H1 (cell line): ENCODE measurements around the gene LRRC3C. TPM values are rescaled to one million over a fixed set of nuclear protein-coding genes. Genes with fewer than 3 reads are reported as not detected.

Experiments used
- BCL11A ChIP-seq, 2 experiments: IDR thresholded peaks; one replicate each; pipeline ENCODE4 v1.6.1; 2011; ENCODE audit warnings: low read depth in 2 of 2, low read length in 2 of 2, mild to moderate bottlenecking in 2 of 2
- CBX5 ChIP-seq: fragments of 300-800, 300-1000 bp; sonication (generic); IDR thresholded peaks from 2 replicates; pipeline ENCODE4 v1.7.1; 2016; ENCODE audit warnings: antibody characterized with exemption, low read length, low read depth
- CHD7 ChIP-seq: fragments of 300-600 bp; sonication (generic); IDR thresholded peaks from 2 replicates; pipeline ENCODE4 v1.7.1; 2012; ENCODE audit warnings: low read length, moderate library complexity, mild to moderate bottlenecking, inconsistent platforms; ENCODE audit not compliant: insufficient replicate concordance
- EGR1 ChIP-seq: IDR thresholded peaks from 2 replicates; pipeline ENCODE4 v1.6.1; 2011; ENCODE audit warnings: low read depth, low read length, borderline replicate concordance
- KDM1A ChIP-seq: fragments of 200-600, 300-600 bp; sonication (generic); IDR thresholded peaks from 2 replicates; pipeline ENCODE4 v1.7.1; 2016; ENCODE audit warnings: mild to moderate bottlenecking, low read length, borderline replicate concordance
- RAD21 ChIP-seq, 2 experiments: IDR thresholded peaks in 1 of 2; conservative IDR thresholded peaks in 1 of 2; 2 replicates each; pipeline ENCODE4 v1.6.1; 2011; ENCODE audit warnings: low read depth in 2 of 2, low read length in 2 of 2, improper control_type of control experiment in 1 of 2, inconsistent platforms in 1 of 2, mild to moderate bottlenecking in 1 of 2, moderate library complexity in 1 of 2
- RFX5 ChIP-seq: IDR thresholded peaks from 2 replicates; pipeline ENCODE4 v1.6.1; 2011; ENCODE audit warnings: low read depth, low read length, improper control_type of control experiment, borderline replicate concordance
- SAP30 ChIP-seq: fragments of 300-600 bp; sonication (generic); IDR thresholded peaks from 2 replicates; pipeline ENCODE4 v1.7.1; 2012; ENCODE audit warnings: low read length, moderate library complexity, mild to moderate bottlenecking, inconsistent platforms; ENCODE audit not compliant: insufficient read depth, insufficient replicate concordance
- SIRT6 ChIP-seq: IDR thresholded peaks from one replicate; pipeline ENCODE4 v1.7.1; 2012; ENCODE audit warnings: low read length, inconsistent platforms
- SP2 ChIP-seq: IDR thresholded peaks from 2 replicates; pipeline ENCODE4 v1.6.1; 2012; ENCODE audit warnings: mild to moderate bottlenecking, low read length, inconsistent platforms
- SRF ChIP-seq: IDR thresholded peaks from 2 replicates; pipeline ENCODE4 v1.6.1; 2011; ENCODE audit warnings: mild to moderate bottlenecking, low read depth, low read length, moderate library complexity
- TBP ChIP-seq: IDR thresholded peaks from 2 replicates; pipeline ENCODE4 v1.6.1; 2011; ENCODE audit warnings: low read depth, low read length, improper control_type of control experiment
- polyA plus RNA-seq, 7 experiments: library from polyadenylated mRNA; depleted of rRNA in 3 of 7; stranded (reverse) in 5 of 7; unstranded in 2 of 7; fragments of >200 nt in 5 of 7; fragments of 200-250 nt in 2 of 7; gene quantifications; 1 replicate in 5 of 7; 2 replicates in 1 of 7; 4 replicates in 1 of 7; pipeline versions ENCODE4 v1.2.1 to v1.2.3, GENCODE V29; 2011 to 2013; ENCODE audit warnings: missing spikeins in 2 of 7, mixed read lengths in 2 of 7
- total RNA-seq: library from RNA; stranded (reverse); fragmentation: NEBNext Ultra II Directional; extraction: Animal tissue kit (Norgen Biotek cat#: 25700); gene quantifications from 2 replicates; pipeline ENCODE4 v1.2.1, GENCODE V29; 2021

Gene LRRC3C
- total and polyA plus RNA-seq, 2 of the 8 experiments (the other 6 are each of a cell fraction or from before 2014, with no cell fraction given) = not detected

- no peak for TF ChIP-seq CHD7
- no peak for TF ChIP-seq SP2
- TF ChIP-seq TBP = no peak
- TF ChIP-seq CBX5 = no peak
- no peak for TF ChIP-seq EGR1
- TF ChIP-seq KDM1A = no peak
- TF ChIP-seq SIRT6 = no peak
- no peak for TF ChIP-seq RAD21 (IDR thresholded peaks at IDR 0.05 in 1 of 2, conservative IDR thresholded peaks at IDR 0.05 in 1 of 2; ENCODE audit: low read depth in 2 of 2, low read length in 2 of 2)
- no peak for TF ChIP-seq RFX5
- no peak for TF ChIP-seq SRF
- no peak for TF ChIP-seq SAP30
- no peak for TF ChIP-seq BCL11A (IDR thresholded peaks at IDR 0.05; ENCODE audit: low read depth in 2 of 2, low read length in 2 of 2)
Measured at GRCh38 chr17:39968761-39969160, 41.2 kb downstream of the LRRC3C start (continued).
